Ammon's horn (tissue), 1 donor: ENCODE data around the gene TIMM21.

ENCODE experiments used
- DNase-seq: peaks from one replicate; pipeline ENCODE4 v3.0.0-alpha.2; 2016; ENCODE audit warnings: low spot score

The TIMM21 gene, protein sequence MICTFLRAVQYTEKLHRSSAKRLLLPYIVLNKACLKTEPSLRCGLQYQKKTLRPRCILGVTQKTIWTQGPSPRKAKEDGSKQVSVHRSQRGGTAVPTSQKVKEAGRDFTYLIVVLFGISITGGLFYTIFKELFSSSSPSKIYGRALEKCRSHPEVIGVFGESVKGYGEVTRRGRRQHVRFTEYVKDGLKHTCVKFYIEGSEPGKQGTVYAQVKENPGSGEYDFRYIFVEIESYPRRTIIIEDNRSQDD

DNA sequence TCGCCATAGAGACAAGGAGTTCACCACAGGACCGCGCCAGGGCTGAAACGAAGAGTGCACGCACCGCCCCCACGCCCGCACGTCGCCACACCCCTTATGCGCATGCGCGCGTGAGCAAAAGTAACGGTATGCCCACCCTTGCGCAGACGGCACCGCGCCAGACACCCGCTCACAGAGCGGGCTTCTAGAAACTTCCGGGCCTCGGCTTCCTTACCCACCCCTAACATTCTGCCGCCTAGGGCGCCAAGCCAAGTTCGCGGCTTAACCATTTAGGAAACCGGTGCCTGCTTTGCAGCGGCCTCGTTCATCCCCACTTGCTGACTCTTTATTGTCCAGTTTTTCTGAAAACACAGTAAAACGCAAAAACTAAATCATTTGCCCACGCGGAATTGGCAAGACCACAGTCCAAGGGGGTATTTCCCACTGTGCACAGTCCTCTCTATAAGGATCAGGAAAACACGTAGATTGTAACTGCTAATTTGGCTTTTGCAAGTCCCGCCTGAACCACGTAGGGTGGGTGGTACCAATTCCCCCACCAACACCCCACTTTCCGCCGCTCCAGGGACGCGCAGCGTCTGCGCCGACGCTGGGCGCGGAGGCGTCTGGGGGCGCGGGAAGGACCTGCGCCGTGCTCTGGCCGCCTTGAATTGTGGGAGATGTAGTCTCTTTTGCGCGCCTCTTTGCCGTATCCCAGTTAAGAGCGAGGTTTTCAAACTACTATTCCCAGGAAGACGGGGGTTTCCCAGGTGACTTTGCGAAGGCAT lies at the start of gene TIMM21, which contains the start of gene FBXO15:
TIMM21 (plus strand) TSS at position 745 of the 764 bp plus-strand sequence. CDS start 286 bp downstream, outside the sequence.
FBXO15 (minus strand) TSS at position 56 of the 764 bp plus-strand sequence; CDS start at position 7, 49 bp downstream.
- peak; percentile 98 for DNase-seq

DNA sequence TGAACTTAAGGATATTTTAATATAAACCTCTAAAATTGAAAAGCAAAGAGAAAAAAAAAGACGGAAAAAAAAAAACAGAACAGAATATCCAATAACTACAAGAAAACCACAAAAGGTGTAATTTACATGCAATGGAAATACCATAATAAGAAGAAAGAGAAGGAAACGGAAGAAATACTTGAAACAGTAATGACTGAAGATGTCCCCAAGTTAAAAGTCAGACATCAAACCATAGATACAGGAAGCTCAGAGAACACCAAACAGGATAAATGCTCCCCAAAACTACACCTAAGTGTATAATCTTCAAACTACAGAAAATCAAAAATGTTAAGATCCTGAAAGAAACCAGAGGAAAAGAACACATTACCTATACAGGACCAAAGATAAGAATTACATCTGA lies 39.9 kb upstream of the TIMM21 start:
- no peak for DNase-seq

DNA sequence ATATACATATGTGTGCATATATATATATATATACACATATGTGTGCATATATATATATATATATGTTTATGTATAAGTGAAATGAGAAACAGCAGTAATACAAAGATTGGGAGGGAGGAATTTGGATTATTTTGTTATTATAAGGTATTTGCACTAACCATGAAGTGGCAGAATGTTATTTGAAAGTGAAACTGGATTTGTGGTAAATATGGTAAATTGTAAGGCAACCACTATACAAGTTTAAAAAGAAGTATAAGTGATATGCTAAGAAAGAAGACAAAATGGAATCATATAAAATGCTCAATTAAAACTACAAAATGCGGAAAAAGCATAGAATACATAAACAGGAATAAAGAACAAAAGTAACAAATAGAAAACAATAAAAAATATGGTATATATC lies 38.2 kb upstream of the TIMM21 start:
- no peak for DNase-seq

DNA sequence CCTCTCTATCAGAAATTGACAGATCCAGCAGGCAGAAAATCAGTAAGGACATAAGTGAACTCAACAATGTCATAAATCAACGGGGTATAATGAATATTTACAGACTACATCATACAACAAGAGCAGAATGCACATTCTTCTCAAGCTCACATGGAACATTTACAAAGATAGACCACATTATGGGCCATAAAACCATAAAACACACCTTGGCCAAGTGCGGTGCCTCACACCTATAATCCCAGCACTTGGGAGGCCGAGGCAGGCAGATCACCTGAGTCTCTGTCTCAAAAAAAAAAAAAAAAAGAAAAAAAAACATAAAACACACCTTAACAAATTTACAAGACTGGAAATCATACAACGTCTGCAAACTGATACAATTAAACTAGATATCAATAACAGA lies 37.3 kb upstream of the TIMM21 start:
- DNase-seq = no peak

DNA sequence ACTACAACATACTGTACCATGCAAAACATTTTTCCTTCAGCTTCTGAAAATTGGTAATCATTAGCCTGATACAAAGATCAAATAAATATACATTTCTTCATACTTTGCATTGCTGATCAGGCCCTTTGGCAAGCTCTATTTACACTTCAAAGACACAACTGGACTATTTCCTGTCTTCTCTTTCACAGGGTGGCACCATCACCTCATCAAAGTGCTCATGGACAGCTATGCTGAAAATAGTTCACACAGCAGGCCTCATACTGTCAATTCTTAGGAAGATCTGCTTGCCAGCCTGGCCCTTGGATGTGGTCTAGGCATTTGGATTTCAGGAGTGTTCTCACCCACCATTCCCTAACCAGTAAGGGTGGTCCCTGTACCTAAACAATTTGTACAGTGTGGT lies 34.6 kb upstream of the TIMM21 start:
- no peak for DNase-seq

DNA sequence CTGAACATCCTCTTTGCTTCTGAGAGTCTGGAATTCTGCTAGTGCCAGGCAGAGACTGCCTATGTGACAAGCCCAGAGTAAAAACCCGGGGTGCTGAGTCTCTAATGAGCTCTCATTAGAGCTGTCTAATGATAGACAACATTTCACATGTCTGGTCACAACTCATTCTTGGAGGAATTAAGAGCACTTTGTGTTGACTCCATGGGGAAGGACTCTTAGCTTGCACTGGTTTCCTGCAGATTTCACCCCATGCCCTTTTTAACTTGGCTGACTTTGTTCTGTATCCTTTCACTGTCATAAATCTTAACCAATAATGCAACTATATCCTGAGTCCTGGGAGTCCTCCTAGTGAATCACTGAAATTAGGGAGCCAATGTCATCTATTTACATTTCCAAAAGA lies 34.2 kb upstream of the TIMM21 start:
- no peak for DNase-seq

DNA sequence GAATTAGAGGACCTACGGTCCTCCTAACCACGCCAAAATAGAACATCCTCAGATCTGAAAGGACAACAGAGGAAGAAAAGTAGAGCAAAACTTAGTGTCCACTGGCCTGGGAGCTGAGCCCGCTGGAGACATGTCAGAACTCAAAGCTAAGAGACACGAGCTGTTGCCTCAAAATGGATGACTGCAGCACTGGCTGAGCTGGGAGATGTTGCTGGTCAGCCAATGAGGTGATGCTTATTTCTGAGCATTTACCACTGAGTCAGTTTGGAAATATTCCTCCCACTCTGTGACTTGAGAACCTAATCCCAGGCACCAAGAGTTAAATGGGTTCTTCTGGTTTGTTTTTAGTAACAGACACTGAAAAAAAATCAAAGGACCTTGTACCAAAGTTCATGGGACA lies 33.3 kb upstream of the TIMM21 start:
- no peak for DNase-seq

DNA sequence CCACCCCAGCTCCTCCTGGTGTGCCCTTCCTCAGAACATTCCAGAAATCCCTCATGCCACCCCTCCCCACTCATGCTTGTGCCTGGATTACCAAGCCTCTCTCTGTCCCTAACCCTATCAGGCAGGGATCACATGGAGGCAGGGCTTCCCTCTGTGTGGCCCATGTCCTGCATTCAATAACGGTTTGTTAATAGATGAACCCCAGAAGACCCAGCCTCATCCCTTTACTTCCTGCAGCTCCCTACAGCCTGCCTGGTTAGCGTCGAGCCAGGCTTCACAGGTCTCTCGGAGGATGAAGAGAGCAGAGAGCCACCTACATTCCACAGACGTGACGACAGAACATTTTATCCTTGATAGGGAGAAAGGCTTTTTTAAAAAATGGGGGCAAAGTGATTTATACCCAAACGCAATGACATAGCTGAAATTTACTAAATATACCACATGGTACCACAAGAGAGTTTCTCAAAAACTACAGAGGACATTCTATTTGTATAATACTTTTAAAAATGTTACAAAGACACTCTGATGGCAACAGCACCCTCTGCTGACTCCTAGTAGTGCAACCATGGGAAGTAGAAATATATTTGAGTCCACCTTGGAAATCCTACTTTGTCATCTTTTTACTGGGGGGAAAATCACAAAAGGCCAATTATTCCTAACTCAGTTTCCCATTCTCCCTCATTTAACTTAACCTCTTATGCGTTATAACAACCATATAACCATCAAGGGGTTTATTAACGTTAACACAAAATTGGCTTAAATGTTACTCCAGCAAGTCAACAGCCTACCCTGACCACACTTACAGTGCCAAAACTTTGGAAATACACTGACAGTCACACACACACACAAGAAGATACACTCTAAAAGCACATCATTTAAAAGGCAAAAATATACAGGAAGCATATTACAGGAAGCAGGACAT lies 31.4 kb upstream of the TIMM21 start:
- peak; percentile 57 for DNase-seq

DNA sequence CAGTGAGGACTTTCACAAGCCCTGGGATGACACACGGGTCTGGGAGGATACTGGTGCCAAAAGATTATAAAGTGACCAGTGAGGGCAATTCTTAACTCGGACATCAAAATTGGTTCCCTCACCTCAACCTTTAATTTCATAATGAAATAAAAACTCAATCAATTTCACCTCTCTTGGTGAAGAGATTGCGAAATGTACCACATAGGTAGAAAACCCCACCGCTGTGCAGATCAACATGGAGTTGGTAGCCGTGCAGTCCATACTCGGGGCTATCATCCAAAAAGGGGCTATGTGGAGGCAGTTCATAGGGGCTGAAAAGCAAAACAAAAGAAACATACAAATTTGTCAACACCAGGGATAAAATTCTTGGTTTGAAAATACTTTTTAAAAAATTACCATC lies 25.1 kb upstream of the TIMM21 start:
- DNase-seq = no peak

DNA sequence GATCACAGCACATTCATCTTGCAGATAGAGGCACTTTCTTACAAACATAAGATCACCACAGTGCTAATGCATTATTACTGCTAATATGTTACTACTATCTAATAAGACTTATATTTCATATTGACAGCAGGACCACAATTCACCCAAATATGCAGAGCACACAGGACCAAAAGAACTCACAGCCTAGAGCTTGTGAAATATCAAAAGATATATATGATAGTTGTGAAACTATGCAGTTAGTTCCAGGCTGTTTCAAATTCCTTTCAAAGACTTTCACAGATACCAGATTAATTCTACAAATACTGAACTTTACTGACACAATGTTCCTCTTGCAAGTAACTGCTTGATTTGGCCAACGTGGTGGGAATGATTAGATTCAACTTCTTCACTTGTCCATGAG lies 23.7 kb upstream of the TIMM21 start:
- DNase-seq = no peak

DNA sequence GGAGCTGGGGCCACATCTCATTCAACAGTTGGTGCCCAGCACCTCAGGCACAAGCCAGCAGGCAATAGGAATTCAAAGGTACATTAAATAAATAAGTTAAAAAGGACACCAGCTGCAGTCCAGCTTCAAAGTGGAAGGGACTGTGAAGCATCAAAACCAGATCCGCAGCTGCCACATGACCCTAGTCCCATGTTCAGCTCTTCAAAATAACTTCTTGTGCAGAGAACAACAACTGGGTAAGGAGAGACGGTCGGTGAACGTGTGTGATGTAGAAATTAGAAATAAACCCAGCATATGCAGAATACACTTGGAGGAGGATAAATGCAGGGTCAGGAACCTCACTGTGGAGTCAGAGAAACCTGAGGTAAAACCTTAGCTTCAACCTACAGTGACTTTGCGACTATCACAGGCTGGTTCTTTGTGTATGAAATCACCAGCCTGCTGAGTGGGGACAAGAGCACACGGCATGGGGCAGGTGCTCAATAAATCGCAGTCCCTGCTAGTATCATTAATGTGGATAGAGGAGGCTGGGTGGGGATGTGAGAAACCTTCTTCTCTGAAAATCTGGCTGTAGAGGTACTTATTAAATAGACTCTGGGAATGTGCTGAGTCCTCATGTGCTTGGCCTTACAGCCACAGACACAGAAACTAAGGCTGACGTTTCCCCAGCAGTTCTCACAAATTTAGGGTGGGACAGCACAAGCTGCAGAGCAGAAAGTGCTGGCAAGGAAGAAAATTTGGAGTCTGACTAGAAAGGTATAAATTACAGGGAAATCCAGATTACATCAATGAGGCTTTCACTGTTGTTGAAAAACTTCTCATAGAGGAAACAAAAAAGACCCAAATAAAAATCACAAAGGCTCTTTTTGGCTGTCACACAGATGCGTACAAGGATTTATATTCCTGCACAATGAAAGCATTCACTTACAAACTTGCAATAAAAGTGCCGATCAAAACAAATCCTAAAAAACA lies 21.4 kb upstream of the TIMM21 start:
- DNase-seq = no peak

DNA sequence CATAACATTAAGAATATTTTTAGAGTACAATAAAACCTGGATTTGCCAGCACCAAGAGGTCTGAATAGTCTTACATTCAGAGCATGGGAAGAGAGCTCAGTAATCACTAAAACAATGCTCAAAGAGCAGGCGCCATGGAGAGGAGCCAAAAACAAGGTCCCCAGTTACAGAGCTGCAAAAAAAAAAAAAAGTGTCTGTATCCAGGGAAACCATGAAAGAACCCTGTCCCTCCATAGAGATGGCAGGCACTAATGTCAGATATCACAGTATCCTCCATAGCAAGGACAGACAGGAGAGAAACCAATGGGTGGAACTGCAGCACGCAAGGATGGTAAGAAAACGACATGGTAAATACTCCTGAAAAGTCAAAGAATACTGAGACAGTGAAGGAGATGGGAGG lies 20.2 kb upstream of the TIMM21 start:
- DNase-seq = peak; percentile 76

DNA sequence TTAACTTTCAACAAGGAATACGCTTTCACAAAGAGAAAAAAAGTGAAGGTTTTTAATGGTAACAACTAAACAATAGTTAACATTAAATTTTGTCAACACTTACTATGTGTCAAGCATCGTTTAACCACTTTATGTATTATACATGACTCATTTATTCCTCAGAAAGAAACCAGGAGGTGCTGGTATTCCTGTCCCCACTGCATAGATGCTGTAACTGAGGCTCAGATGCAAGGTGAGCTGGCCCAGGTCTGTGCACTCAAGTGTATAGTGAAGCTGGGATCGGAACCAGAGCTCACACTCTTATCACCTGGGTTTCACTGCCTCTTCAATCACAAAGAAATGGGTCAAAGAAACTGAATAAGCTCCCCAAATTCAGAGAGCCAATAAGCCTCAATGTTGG lies 17.2 kb upstream of the TIMM21 start:
- no peak for DNase-seq

DNA sequence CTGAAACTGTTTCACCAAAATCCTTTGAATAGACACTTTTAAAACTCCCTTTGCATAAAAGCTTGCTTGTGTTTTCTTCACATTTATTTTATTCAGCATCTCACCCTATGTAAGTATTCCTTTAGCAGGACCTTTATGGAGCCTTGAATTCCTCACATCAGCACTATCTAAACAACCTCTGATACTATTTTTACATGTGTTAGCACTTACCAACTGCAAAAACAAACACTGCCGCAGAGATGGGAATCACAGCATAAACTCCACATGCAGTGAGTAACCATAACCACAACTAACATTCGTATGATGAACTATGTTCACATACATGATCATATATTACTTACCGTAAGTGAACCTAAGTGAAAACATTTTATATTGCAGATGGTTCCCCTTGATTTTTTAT lies 16.1 kb upstream of the TIMM21 start:
- DNase-seq = no peak

DNA sequence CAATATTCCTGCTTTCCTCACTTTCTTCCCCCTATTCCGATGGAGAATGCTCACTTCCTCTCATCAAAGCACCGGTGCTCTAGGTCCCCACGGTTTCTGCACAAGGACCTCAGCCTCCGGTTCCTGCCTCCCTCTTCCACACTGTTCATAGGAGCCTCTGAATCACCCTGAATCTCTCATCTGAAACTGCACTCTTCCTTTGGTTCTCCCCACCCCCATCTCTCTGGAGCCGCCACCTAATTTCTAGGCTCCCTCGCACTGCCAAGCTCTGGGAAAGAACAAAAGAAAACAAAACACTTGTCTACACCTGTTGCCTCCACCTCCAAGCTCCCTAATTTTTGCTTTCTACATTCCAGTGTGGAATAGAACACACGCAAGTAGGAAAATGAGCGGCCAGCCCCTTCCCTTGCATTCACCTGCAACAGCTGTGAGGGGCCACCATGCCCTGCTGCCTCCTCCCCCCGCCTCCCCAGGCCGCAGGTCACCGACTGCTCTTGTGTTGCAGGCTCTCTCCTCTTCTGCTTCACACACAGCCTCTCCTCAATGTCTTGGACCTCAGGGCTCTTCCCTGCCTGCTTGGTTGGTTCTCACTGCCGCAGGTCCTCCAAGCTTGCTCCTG lies 10.3 kb upstream of the TIMM21 start:
- no peak for DNase-seq

DNA sequence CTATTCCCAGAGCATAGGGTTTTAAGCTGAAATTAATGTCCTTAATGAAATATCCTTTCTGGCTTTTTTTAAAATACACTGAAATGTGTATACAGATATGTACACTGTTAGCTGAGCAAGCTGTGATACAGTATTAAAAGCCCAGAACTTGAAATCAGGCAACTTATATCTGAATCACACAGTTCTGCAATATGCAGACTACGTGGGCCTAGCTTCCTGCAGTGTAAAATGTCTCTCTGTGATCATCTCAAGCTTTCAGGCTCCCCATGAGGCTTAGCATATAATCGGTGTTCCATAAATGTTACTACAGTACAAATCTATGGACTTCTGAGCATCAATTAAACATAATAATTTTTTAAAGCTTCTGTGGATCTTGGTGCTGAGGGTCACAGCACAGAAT lies 8.9 kb upstream of the TIMM21 start:
- DNase-seq = no peak

DNA sequence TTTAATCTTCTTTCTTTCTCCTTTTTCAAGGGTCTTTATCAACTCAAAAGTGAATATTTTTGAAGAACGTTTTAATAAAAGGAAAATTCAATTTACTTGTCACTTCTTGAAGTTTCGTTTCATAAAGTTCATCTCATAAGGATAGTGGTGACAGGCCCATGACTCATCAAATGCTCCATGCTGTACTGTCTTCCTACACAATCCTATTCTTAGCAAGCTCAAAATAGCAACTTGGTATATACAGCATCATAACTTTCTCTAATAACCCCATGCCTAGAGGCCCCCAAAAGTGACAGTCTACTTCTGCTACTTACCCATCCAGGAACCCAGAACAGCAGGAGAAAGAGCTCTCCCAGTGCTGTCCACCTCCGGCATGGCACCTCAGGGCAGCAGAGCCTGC lies 8.4 kb upstream of the TIMM21 start:
- DNase-seq = peak; percentile 37

DNA sequence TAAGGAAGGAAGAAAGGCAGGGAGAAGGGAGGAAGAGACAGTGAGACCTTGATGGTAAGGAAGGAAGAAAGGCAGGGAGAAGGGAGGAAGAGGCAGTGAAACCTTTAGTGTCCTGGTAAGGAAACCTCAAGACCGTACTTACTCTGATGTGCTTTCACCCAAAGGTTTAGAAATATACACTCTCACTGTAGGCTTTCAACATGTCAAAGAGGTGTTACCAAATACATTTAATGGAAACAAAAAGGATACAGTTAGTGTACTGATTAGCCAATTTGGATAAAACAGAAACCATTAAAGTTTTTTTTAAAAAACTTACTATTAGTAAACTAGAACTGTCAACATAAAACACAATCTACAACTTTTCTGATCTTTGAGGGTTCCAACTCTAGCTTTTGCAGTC lies 7.7 kb upstream of the TIMM21 start:
- no peak for DNase-seq

DNA sequence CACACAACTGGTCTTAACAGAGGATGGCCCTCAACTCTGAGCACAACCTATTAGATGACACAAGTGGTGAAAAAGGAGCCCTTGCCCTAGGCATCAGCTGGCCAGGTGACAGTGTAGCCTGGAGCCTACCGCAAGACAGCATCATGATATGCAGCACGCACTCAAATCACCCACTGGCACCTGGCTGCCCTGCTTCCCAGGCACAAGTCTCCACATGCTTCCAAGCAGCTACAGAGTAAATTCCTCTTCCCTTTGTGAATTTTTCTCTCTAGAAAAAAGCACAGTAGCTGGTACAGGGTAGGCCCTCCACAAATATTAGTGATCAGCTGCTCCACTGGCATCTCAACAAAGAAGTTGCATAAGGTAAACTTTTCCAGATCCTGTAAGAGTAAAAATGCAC lies 6.7 kb upstream of the TIMM21 start:
- DNase-seq = no peak

DNA sequence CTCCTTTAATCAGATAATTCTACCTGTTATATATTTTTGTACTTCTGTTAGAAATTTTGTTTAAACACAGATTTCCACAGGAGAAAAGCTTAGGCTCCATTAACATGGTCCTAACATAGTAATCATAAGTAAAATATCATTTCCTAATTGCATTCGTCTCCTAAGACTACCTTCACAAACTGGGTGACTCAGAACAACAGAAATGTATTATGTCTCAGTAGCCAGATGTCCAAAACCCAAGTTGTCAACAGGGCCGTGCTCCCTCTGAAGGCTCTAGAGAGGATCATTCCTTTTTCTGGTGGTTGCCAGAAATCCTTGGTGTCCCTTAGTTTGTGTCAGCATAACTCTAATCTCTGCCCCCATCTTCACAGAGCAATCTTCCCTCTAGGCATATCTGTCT lies 6.1 kb upstream of the TIMM21 start:
- no peak for DNase-seq

DNA sequence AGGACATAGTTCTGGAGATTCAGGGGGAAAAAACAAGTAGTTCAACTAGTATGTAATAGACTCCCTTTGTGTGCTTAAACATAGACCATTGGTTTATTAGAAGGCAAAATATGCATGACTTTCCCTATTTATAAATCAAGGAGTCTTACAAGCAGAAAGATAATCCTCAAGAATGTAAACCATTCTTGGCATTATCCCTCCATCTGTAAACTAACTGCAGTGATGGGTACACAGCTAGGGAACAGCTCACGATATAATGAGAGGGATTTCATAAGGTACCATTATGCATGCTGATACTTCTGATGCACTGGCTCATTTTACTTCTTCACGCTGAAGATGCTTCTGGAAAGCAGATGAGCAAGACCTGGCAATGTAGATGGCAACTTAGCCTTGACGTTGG lies 1.6 kb upstream of the TIMM21 start:
- no peak for DNase-seq
